Activated naive CD8-positive, alpha-beta T cell treated with anti-CD3 and anti-CD28 coated beads, Interleukin-2, amount 50 U/mL, for 24 hours (primary cell): ENCODE data around the gene TOMM7.

Experiments used
- ATAC-seq: fragments of 150-1000 bp; cut with Tn5 transposase; one replicate; pipeline ENCODE4 v1.10.0; 2021
- DNase-seq: peaks from one replicate; pipeline ENCODE4 v3.0.0; 2021
- H3K27ac Mint-ChIP-seq: one replicate; pipeline ENCODE4 v1.8.0; 2021; ENCODE audit warnings: mild to moderate bottlenecking, mixed read lengths
- H3K27me3 Mint-ChIP-seq: one replicate; pipeline ENCODE4 v1.8.0; 2021; ENCODE audit warnings: mixed read lengths
- H3K36me3 Mint-ChIP-seq: one replicate; pipeline ENCODE4 v1.8.0; 2021; ENCODE audit warnings: low read depth, mixed read lengths
- H3K4me1 Mint-ChIP-seq: one replicate; pipeline ENCODE4 v1.8.0; 2021; ENCODE audit warnings: mixed read lengths
- H3K4me3 Mint-ChIP-seq: one replicate; pipeline ENCODE4 v1.8.0; 2021; ENCODE audit warnings: mild to moderate bottlenecking, moderate library complexity, mixed read lengths
- H3K9me3 Mint-ChIP-seq: one replicate; pipeline ENCODE4 v1.8.0; 2021; ENCODE audit warnings: mixed read lengths

TOMM7 gene

DNA sequence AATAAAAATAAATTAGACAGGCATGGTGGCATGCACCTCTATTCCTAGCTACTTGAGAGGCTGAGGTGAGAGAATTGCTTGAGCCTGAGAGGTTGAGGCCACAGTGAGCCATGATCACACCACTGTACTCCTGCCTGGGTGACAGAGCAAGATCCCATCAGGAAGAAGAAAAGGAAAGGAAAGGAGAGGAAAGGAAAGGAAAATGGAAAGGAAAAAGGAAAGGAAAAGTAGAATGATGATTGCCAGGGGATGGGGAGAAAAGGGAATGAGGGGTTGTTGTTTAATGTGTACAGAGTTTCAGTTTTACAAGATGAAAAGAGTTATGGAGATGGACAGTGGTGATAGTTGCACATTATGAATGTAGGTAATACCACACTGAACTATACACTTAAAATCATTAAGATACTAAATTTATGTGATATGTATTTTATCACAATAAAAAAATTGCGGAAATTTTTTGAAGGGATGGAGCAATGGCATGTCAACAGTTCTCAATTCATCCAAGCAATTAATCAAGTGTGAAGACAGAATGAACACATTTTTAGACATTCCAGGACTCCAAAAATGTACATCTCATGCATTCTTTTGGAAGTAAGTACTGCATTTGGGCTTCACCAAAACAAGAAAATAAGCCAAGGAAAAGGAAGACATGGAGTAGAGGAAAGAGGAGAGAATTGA, 51.3 kb downstream of the TOMM7 start:
- Mint-ChIP-seq H3K4me3 (no peak overlapping the region), H3K27ac (no peak overlapping the region), H3K4me1 (no peaks in the 10 kb centered on the region), H3K9me3 (no peaks in the 10 kb centered on the region), H3K36me3 (no peaks in the 10 kb centered on the region), H3K27me3 (peaks cover 30% of the 10 kb centered on the region)
- ATAC-seq = no peak
- no peak for DNase-seq

DNA sequence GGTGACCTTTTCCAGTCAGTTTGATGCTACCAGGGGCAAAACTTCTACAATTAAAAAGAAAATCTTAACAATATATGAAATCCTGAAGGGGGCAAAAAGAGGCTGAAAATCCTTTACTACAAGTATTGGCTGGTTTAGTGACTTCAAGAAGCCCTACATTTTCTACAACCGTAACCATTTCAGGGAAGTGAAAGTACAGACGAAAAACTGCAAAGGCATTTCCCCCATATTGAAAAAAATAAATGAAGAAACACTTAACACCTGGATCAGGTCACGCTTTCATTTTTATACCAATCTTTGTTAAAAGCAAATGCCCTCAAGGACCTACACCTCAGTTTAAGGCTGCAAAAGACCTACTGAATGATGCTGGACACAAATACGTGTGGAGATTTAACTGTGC, 57.0 kb downstream of the TOMM7 start:
- H3K27ac Mint-ChIP-seq = no peak overlapping the region
- no peaks in the 10 kb centered on the region for H3K36me3 Mint-ChIP-seq
- no peak for DNase-seq
- peaks cover 2% of the 10 kb centered on the region for H3K4me1 Mint-ChIP-seq
- H3K27me3 Mint-ChIP-seq = peaks cover 40% of the 10 kb centered on the region
- no peak overlapping the region for H3K4me3 Mint-ChIP-seq
- H3K9me3 Mint-ChIP-seq = no peaks in the 10 kb centered on the region
- no peak for ATAC-seq
